Superior temporal gyrus (tissue), 1 donor: Measurements from ENCODE around the gene CAMKK1.
A peak's percentile ranks its signal among the peaks of the same experiment; 100 is the strongest.

Experiments
- DNase-seq: peaks from one replicate; pipeline ENCODE4 v3.0.0-alpha.2; 2016; ENCODE audit errors: extremely low spot score

Gene CAMKK1

DNA sequence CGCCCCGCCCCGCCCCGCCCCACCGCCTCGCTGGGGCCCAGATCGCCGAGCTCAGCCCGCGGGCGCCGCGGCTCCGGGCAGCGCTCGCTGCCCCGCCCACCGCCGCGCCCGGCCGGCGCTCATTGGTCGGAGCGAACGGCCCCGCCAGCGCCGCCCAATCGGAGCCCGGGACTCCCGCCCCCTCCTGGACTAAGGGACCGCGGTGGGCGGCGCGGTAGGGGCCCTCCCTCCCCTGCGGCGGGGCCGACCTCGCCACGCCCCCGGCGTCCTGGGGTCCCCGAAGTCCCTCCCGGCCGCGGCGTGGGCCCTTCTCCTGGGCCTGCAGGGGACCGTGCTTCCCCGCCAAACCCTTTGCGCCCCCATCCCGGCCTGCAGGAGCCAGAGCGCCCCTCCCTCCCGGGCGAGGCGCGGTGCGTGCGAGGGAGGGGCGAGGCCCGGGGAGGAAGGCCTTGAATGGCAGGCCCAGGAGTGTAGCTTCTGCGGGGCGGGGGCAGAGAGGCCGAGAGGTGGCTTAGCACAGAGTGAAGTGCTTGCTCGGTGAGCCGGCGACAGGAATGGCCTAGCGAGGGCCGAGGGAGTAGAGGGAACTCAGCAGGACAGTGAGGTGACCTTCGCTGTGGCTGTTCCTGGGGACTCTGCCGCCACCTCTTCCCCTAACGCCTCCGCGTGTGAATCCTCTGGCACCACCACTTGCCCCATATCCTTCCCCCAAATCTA, at the start of gene CAMKK1:
CAMKK1 (minus strand) TSS at position 51 of the 717 bp plus-strand sequence. CDS start 7,366 bp downstream, outside the sequence.
- DNase-seq: peak; percentile 80

DNA sequence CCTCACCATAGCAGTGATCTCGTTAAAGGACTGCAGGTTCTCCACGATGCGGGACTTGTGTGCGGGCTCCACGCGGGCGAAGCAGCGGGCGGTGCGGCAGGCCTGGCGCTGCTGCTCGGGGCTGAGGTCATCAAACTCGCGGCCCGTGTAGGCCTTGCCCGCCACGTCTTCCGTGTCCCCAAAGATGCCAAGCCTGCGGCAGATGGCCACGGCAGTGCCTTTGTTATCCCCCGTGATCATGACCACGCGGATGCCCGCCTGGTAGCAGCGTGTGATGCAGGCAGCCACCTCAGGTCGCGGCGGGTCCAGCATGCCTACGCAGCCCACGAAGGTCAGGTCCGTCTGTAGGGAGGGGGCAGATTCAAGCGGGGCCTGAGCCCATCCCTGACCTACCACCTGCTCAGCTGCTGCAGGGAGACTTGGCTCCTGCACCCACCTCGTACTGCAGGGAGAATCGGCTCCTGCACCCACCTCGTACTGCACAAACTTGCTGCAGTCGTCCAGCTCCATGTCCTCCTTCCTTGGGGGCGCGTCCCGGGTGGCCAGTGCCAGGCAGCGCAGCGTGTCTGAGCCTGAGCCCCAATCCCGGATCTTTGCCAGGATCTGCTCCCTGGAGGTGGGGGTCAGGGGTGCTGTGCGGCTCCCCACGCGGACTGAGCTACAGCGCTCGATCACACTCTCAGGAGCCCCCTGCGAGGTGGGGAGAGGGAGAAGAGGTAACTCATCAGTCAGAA, 48.3 kb upstream of the CAMKK1 start:
- no peak for DNase-seq

DNA sequence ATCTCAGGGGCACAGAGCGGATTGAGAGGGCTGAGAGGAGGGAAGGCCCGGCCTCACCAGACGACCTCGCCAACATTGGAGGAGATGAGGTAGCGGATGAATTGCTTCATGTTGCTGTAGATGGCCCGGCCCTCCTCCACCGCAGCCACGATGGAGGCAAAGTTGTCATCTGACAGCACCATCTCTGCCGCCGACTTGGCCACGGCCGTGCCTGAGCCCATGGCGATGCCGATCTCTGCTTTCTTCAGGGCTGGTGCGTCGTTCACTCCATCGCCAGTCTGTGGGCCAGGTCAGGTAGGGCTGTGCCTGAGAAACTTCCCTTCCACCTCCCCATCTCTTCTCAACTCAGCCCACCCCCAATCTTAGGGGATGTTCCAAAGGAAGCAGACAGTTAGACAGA, 44.5 kb upstream of the CAMKK1 start:
- no peak for DNase-seq

DNA sequence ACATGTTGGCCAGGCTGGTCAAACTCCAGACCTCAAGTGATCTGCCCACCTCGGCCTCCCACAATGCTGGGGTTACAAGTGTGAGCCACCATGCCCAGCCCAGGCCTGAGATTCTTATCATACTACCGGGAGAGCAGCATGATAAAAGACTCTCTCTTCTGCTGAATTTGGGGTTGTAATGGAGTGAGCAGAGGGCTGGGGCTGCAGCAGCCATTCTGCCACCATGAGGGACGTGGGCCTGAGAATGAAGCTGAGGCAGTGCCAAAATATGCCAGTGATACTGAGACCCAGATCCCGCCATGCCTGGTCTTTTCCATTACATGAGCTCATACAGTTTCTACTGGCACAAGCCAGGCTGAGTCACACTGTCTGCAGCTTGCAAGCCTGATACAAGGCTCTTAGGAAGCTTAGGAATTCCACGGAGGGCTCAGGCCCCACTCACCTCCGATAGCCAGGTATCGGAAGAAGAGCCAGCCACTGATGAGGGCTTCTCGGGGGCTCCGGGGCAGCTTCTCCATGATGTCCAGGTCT, 43.0 kb upstream of the CAMKK1 start:
- no peak for DNase-seq

DNA sequence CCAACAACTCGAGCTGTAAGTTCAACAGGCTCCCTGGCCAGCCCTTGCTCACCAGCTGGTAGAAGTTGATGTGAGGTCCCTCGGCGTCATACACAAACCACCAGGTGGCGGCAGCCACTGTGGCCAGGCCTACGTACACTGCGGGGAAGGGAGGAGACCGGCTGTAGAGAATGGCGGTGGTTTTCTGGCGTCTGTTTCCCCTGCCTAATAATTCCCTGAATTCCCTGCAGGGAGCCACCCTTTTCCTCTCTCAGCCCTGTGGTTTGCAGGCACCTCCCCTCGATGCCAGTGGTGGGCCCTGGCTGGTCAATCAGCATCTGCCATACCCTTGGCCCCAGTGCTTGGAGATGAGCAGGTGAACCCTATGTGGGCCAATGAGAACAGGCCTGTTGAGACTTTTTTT, 42.3 kb upstream of the CAMKK1 start:
- peak; percentile 24 for DNase-seq

DNA sequence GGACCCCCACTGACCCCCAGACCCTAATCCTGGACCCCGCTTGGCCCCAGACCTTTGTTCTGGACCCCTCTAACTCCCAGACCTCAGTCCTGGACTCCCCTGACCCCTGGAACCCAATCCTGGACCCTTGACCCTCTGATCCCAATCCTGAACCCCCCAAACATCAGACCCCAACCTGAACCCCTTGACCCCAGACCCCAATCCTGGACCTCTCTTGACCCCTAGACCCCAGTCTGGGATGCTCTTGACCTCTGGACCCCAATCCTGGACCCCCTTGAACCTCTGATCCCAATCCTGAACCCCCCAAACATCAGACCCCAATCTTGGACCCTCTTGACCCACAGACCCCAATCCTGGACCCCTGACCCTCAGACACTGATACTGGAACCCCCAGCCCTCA, 36.9 kb upstream of the CAMKK1 start:
- no peak for DNase-seq

DNA sequence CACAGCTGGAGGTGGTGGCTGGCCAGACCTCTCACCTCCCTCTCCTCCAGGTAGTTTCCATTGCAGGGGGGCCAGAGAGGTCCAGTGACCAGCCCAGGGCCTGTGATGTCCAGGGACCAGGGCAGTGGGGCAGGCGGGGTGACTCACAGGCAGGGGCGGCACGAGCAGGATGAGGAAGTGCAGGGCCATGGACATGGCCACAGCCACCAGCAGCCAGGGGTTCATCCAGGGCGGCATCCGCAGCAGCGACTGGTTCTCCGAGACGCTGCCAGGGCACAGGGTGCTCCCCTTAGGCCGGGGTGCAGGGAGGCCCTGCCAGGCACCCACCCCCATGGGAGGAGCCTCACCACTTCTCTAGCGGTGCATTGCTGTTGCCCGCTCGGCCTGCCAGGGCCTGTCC, 36.3 kb upstream of the CAMKK1 start:
- no peak for DNase-seq

DNA sequence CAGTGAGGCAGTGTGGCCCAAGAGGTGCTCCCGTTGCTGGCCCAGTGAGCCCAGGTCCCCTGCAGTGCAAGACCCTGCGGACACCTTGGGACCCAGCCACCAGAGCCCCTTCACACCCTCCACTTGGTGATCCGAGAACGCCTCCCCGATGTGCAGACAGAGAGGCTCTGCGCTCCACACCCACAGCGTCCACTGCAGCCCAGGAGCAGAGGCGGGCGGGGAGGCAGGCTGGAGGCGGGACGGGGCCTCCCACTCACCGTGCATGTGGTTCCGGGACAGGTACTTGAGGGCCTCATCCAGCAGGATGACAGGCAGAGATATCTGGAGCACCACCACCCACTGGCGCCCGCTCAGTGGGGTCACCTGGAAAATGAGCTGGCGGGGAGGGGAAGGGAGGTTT, 35.6 kb upstream of the CAMKK1 start:
- no peak for DNase-seq

DNA sequence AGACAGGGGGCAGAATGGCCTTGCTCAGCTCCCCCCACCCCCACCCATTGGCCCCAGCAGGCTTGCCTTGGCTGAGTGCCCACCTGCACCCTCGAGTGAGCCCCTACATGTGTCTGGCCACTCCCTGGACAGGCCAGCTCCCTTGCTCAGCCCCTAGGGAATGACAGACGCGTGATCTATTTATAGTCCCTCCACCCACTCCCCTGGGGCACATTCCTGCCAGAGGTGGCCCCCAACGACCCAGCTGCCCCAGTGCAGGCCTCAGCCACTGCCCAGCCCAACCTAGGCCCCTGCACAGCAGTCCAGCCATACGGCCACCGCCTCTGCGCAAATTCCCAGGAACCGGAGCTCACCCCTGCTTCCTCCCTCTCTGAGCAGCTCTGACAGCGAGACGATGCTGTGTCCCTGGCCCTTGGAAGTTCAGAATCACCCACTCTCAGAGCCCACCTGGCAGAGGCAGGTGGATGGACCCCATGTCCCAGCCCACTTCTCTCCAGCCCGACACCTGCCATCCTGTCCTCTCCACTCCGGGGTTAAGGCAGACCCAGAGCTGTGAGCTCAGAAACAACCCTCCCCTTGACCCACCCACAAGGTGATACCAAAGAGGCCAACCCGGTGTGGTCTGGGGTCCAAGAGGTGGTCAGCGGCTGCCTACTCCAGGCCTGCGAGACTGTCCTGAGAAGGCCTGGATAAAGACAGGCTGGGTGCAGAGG, 34.9 kb upstream of the CAMKK1 start:
- DNase-seq: no peak

DNA sequence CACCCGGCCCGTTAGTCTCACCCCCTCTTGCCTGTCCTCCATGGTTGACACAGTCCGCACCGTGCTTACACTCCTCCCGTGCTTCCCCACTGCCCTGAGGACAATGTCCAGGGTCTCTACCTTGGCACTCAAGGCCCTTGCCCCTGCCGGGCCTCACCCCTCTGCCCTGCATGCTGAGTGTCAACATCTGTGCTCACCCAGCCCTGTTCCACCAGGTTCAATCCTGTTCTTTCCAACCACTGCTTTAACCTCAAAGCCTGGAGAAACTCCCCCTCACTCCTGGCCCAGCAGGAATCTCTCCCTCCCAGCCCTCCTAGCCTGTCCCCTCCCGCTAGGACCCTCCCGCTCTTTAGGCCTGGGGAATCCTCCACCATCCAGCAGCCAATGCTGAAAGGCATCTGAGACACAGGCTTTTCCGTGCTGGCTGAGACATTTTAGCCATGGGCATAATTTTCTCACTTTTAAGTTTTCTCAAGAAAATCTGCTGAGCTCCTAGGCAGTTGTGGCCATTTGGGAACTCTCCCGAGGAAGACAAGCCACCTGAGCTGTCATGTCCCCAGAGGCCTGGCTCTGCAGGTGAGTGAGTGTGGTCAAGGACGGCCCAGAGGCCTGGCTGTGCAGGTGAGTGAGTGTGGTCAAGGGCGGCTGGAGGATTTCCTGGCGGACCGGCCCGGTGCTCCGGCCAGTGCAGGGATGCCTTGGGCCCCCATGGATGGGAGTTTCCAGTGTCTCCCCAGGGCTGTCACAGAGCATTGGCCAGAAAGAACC, 34.2 kb upstream of the CAMKK1 start:
- no peak for DNase-seq

DNA sequence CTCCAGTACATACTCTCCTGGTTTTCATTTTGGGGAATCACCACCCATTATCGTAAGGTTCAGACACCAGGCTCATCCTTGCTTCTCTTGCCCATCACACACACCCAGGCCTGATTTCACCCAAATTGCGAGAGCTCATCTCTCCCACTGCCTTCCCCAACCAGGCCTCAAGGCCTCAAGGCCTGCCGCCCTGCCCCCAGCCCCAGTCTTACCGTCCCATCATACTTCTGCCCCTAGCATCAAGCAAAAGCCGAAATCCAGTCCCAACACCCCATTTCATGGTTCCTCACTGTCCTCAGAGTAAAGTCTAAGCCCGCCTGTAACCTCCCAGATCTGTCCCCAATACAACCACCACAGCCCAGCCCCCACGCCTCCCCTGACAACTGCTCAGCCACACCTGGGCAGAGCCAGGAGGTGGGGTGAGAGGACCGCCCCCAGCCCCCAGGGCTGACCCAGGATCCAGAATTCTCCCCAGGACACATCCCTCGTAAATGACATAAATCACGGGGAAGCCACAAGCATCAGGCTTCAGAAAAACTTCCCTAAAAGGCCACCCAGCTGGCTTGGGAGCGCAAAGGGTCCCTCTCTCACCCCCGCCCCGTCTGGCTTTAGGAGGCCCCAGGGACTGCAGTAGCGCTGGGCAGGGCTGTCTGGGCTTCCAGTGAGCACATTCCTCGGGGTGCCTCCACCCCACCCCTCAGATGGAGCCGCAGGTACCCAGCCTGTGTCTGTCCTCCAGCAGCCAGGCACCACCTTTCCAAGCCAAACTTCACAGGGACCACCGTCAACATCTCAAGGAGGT, 33.0 kb upstream of the CAMKK1 start:
- no peak for DNase-seq

DNA sequence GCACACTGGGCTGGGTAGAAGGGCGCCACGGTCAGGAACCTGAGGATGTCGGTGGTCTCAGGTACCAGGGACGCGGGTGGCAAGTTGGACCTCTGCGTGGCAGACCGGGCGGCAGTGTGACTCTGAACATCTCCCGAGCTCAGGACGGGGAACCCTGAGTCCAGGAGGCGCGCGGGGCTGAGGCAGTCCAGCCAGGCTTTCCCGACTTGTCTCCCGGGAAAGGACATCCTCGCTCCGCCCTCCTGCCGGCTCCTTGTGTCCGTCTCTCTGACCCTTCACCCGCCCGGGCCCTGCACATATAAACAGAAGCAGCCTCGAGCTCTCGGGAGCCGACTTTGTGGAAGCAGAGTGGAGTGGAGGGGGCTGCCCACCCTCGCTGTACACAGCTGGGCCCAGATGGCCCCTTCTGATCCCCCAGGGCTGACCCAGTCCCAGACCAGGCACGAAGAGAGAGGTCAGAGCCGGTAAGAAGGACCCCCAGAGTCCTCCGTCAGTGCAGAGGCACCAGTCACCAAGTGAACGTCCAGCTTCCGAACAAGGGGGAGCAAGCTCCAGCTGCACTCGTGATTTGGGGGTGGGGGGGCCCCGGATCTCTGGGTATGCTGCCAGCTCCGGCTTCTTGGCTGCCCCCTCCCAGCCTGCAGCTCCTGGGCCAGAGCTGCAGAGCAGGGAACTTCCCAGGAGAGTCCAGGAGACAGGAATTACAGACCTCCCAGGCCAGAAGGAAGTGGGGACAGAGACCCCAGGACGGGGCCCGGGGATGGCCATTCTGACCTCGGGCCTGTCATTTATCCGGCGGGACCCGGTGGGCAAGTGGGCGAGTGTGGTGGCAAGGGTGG, 31.9 kb upstream of the CAMKK1 start:
- DNase-seq: no peak

DNA sequence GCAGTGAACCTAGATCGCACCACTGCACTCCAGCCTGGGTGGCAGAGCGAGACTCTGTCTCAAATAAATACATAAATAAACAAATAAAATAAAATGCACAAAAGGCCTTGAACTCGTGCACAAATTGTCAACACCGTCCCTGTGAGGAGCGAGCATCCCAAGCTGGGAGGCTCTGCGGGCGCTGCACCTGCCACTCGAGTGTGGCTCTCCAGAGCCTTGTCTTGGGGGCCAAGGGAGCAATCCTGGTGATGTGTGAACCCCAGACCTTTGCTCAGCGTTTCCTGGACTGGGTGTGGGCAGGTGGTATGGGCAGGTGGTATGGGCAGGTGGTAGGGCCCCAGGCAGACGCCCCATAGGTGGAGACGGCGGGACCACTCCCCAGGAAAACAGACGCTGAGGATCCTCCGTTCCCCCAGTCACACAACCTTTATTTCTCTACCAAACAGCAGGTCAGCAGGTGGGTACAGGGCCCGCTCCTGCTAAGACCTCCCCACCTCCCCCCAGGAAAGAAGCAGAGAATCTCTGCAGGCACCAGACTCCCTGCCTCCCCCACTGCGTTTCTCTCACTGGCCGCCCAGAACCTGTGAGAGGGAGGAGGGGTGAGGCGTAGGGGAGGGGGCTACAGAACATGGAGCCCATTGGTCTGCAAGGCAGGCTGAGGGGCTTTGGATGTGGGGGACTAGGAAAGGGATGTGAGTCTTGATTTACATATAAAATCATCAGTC, 30.8 kb upstream of the CAMKK1 start:
- DNase-seq: no peak

DNA sequence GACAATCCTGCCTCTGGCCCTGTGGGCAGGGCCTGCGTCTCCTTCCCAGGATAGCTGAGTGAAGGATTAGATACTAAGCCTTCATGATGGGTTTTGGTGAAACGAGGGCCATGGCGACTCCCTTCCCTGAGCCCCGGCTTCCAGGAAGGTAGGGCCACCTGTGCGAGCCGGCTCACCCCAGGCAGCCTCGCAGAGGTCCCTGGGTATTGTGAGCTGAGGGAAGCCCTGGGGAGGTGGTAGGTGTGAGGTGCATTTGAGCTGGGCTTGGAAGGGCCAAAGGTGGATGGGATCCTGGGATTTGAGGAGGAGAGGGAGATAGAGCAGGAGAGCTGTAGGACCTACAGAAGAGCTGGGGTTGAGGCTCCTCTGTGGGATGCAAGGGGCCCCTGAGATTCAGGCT, 29.9 kb upstream of the CAMKK1 start:
- no peak for DNase-seq

DNA sequence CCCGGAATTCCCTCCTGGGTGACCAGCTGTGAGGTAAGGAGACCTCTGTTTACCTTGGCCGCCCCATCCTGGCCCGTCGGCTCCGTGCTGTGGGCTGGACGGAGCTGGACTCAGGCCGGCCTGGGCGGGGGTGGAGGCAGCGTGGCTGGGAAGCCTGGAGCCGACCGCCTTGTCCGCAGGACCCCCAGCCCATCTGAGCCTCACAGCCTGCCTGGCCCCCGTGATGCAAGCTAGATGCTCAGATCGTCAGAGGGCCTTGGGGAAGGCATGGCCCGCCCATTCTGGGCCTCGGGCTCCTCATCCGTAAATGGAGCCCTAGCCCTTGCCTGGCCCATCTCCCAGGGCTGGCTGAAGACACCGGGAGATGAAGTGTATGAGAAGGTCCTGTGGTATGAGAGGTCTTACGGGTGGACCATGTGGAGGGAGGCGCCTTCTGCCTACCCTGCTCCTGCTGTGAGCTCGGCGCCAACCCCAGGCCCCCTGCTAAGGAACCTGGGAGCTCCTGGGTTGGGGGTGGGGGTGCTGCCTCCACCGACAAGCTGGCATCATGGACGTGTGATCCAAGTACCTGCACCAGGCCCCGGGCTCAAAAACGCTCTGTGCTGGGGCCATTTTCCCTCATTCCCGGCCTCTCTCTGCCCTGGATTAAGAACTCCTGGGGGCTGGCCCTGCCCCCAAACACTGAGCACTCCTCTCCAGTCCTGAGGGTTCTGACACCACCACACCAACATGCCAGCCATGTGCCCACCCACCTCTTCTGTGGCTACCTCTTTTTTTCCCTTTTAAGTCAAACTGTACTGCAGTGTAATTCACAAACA, 28.9 kb upstream of the CAMKK1 start:
- no peak for DNase-seq

DNA sequence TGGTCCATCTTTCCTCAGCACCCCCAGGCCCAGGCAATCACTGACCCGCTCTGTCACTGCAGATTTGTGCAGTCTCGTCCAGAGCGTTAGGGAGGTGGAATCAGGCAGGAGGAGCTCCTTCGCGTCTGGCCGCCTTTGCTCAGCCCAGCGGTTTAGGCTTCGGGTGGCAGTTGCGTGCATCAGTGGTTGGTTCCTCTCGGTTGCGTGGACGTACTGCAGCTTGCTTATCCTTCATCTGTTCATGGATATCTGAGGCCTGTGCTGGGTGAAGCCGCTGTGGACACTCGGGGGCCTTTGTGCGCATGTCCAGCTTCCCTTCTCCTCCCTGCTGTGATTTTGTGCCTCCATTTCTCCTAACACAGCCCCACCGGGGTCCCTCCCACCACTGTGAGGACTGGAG, 28.2 kb upstream of the CAMKK1 start:
- DNase-seq: no peak

DNA sequence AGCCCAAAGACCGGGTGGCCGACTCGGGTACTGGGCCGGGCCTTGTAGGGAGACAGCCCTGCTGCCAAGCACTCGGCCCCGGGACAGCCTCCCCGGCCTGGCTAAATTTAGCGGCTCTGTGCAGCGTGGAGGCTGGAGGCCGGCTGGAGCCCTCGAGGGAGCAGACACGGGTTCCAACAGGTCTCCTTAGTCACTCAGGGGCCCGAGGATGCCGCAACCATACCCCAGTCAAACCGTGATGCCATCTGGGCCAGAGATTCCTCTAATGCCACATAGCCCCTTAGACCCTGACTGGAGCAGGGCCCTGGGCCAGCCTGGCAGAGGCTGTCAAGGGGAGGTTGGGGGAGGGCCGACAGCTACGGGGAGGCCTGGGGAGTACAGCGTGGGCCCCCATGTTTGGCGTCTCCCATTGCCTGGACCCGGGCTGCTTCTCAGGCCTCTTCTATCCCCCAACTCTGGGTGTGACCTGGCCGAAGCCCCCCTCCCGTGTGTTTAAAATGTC, 26.3 kb upstream of the CAMKK1 start:
- no peak for DNase-seq
